K562 (cell line): ENCODE data around the gene LMF2. TPM values are rescaled to one million over a fixed set of nuclear protein-coding genes. Genes with fewer than 3 reads are reported as not detected.
A peak's percentile ranks its signal among the peaks of the same experiment; 100 is the strongest.

Source experiments
- ATAC-seq: fragments of 200-7000 bp; cut with Tn5 transposase; 3 replicates; pipeline ENCODE4 v1.9.1; 2020; ENCODE audit warnings: moderate library complexity
- BruUV-seq: library from RNA; stranded (reverse); fragments of 400-500 nt; replicated peaks from 2 replicates; lab custom pipeline; 2021; lab: Mats Ljungman, UMichigan
- CTCF ChIA-PET: fragments of 300-600 bp; formaldehyde crosslinking; extraction: SDS; loops from one replicate; lab custom pipeline; 2021; ENCODE audit warnings: low intra/inter-chr PET ratio; lab: Yijun Ruan, JAX
- POLR2A ChIA-PET: fragments of 300-600, 350-650 bp; sonication (Branson Sonifier 250); formaldehyde crosslinking; extraction: SDS; loops from one replicate; lab custom pipeline; 2021; ENCODE audit warnings: antibody characterized with exemption, inconsistent platforms; lab: Yijun Ruan, JAX
- DNase-seq, 4 experiments: peaks; one replicate each; pipeline versions ENCODE4 v3.0.0 to v3.0.0-alpha.2; 2011 to 2018; ENCODE audit warnings: low spot score in 3 of 4, mixed read lengths in 3 of 4; ENCODE audit errors: extremely low read depth in 1 of 4
- FAIRE-seq: peaks from 2 replicates; lab custom pipeline; 2011; peaks lifted over from hg19 to GRCh38; lab: Jason Lieb, UNC
- H2AFZ ChIP-seq: 2 replicates; pipeline ENCODE4 v1.6.0; 2011; ENCODE audit warnings: low read depth, low read length, control low read depth, inconsistent platforms
- H3K27ac ChIP-seq: fragments of 200-600 bp; 3 replicates; pipeline ENCODE4 v1.8.0; 2011; ENCODE audit warnings: low read depth, mild to moderate bottlenecking, control low read depth, inconsistent platforms, low read length, moderate library complexity, mixed read lengths; ENCODE audit errors: extremely low read depth
- H3K27me3 ChIP-seq, 2 experiments: fragments of 300-600 bp in 1 of 2; 2 replicates in 1 of 2; 3 replicates in 1 of 2; pipeline versions ENCODE4 v1.6.0 to v1.8.0; 2011; ENCODE audit warnings: inconsistent platforms in 2 of 2, low read length in 2 of 2, mild to moderate bottlenecking in 1 of 2, mixed read lengths in 1 of 2, moderate library complexity in 1 of 2; ENCODE audit not compliant: control insufficient read depth in 2 of 2, insufficient read depth in 2 of 2
- H3K36me3 ChIP-seq: fragments of 300-600 bp; 3 replicates; pipeline ENCODE4 v1.8.0; 2011; ENCODE audit warnings: mild to moderate bottlenecking, low read length, inconsistent platforms; ENCODE audit not compliant: control insufficient read depth, insufficient read depth
- H3K4me1 ChIP-seq, 2 experiments: fragments of 200-600 bp in 1 of 2; replicated peaks in 1 of 2; 2 replicates in 1 of 2; 3 replicates in 1 of 2; pipeline versions ENCODE4 v1.5.1 to v1.8.0; 2011; ENCODE audit warnings: inconsistent platforms in 2 of 2, low read length in 2 of 2, mild to moderate bottlenecking in 1 of 2, mixed read lengths in 1 of 2, moderate library complexity in 1 of 2; ENCODE audit not compliant: control insufficient read depth in 2 of 2, insufficient read depth in 2 of 2
- H3K4me2 ChIP-seq: 2 replicates; pipeline ENCODE4 v1.6.1; 2011; ENCODE audit warnings: low read length, control low read depth, inconsistent platforms, mixed read lengths; ENCODE audit not compliant: insufficient read depth
- H3K4me3 ChIP-seq: fragments of 200-600 bp; sonication (generic), shearing (Covaris generic); 2 replicates; pipeline ENCODE4 v1.5.1; 2016; ENCODE audit warnings: control low read depth, inconsistent platforms
- H3K79me2 ChIP-seq: fragments of 200-600 bp; 3 replicates; pipeline ENCODE4 v1.8.0; 2011; ENCODE audit warnings: low read length, inconsistent platforms; ENCODE audit not compliant: control insufficient read depth, insufficient read depth
- H3K9ac ChIP-seq, 2 experiments: 2 replicates each; pipeline versions ENCODE4 v1.6.0 to v1.6.1; 2011; ENCODE audit warnings: low read depth in 2 of 2, low read length in 2 of 2, control low read depth in 1 of 2, inconsistent platforms in 1 of 2, mild to moderate bottlenecking in 1 of 2, mixed read lengths in 1 of 2; ENCODE audit not compliant: insufficient read depth in 1 of 2
- H3K9me1 ChIP-seq: one replicate; pipeline ENCODE4 v1.6.0; 2011; ENCODE audit warnings: inconsistent platforms, mild to moderate bottlenecking, low read length, moderate library complexity; ENCODE audit not compliant: control insufficient read depth, insufficient read depth
- H3K9me3 ChIP-seq: replicated peaks from 2 replicates; pipeline ENCODE4 v1.5.1; 2011; ENCODE audit warnings: low read depth, low read length, inconsistent platforms; ENCODE audit not compliant: control insufficient read depth, insufficient read depth
- H4K20me1 ChIP-seq: replicated peaks from 2 replicates; pipeline ENCODE4 v1.6.1; 2011; ENCODE audit warnings: low read length, inconsistent platforms, mixed read lengths; ENCODE audit not compliant: control insufficient read depth, insufficient read depth
- E2F3 ChIP-seq: fragments of 250-450 bp; sonication (Bioruptor Pico); IDR thresholded peaks from 2 replicates; pipeline ENCODE4 v1.4.0; 2020; ENCODE audit warnings: mild to moderate bottlenecking
- MNT ChIP-seq, 2 experiments: fragments of 450-650 bp; conservative IDR thresholded peaks; 2 replicates each; pipeline ENCODE4 v1.6.1; 2017; ENCODE audit warnings: mild to moderate bottlenecking in 2 of 2, moderate library complexity in 2 of 2
- NEUROD1 ChIP-seq: fragments of 150-350 bp; IDR thresholded peaks from 2 replicates; pipeline ENCODE4 v1.6.1; 2014; ENCODE audit warnings: borderline replicate concordance, low read length, low read depth; ENCODE audit not compliant: partially characterized antibody
- NR2C2 ChIP-seq, 2 experiments: fragments of 200-800 bp in 1 of 2; sonication (Bioruptor generic) in 1 of 2; sonication (generic) in 1 of 2; formaldehyde crosslinking in 1 of 2; IDR thresholded peaks; 2 replicates each; pipeline versions ENCODE4 v1.6.1 to v1.8.0; 2016 to 2022; ENCODE audit warnings: mild to moderate bottlenecking in 1 of 2, missing compliant biosample characterization in 1 of 2, missing genetic modification characterization in 1 of 2, missing genetic modification reagents in 1 of 2
- PHTF2 ChIP-seq: fragments of 250-450 bp; sonication (Bioruptor Pico); IDR thresholded peaks from 2 replicates; pipeline ENCODE4 v1.5.0; 2021; ENCODE audit warnings: mild to moderate bottlenecking
- SMAD3 ChIP-seq: fragments of 450-650 bp; formaldehyde crosslinking; conservative IDR thresholded peaks from 2 replicates; pipeline ENCODE4 v1.4.0; 2020; ENCODE audit warnings: mild to moderate bottlenecking
- SRSF1 ChIP-seq: fragments of 200-400 bp; formaldehyde crosslinking; IDR thresholded peaks from 2 replicates; pipeline ENCODE4 v1.6.1; 2017; ENCODE audit warnings: mild to moderate bottlenecking, low read depth, low read length, moderate library complexity
- ZSCAN29 ChIP-seq: fragments of 450-650 bp; IDR thresholded peaks from 2 replicates; pipeline ENCODE4 v1.6.1; 2017
- WGBS: fragments of 100-300 bp; shearing (Covaris generic); methylation state at CpG from one replicate; pipeline ENCODE4 v1.1.6; 2016; ENCODE audit warnings: low coverage, mixed read lengths; ENCODE audit not compliant: insufficient coverage; ENCODE audit errors: missing lambda C conversion rate; 5-methylcytosine and 5-hydroxymethylcytosine counted together
- in situ Hi-C: fragments of 300-500 bp; cut with MboI; formaldehyde crosslinking; loops from 4 replicates; pipeline ENCODE4 v1.15.0; 2018; ENCODE audit warnings: inconsistent platforms, mixed read lengths
- intact Hi-C: fragments of 100-400 bp; cut with micrococcal nuclease; formaldehyde crosslinking; loops from 2 replicates; pipeline ENCODE4 v1.14.2; 2022
- polyA plus RNA-seq, 8 experiments: library from polyadenylated mRNA; depleted of rRNA in 4 of 8; stranded (reverse) in 5 of 8; unstranded in 3 of 8; fragments of >200 nt; fragmentation: Nextera tagmentation in 2 of 8; fragmentation: Illumina TruSeq in 1 of 8; extraction: Ambion mirVana in 2 of 8; extraction: Trizol in 1 of 8; gene quantifications; 2 replicates each; pipeline versions ENCODE4 v1.2.1 to v1.2.3, GENCODE V29; 2011 to 2014; ENCODE audit warnings: inconsistent platforms in 1 of 8, missing spikeins in 1 of 8
- total RNA-seq, 7 experiments: library from RNA; depleted of rRNA in 6 of 7; stranded (reverse); fragments of >200 nt in 6 of 7; fragmentation: Illumina TruSeq in 2 of 7; extraction: Trizol in 2 of 7; gene quantifications; 2 replicates each; pipeline versions ENCODE4 v1.2.1 to v1.2.3, GENCODE V29; 2011 to 2021; ENCODE audit warnings: low replicate concordance in 1 of 7
- TF ChIP-seq, protein P1 (sequence below), 2 experiments: IDR thresholded peaks in 1 of 2; conservative IDR thresholded peaks in 1 of 2; 2 replicates each; pipeline ENCODE4 v1.6.1; 2016; ENCODE audit warnings: low read depth in 2 of 2, mild to moderate bottlenecking in 1 of 2, missing compliant biosample characterization in 1 of 2, missing genetic modification characterization in 1 of 2, moderate library complexity in 1 of 2
- TF ChIP-seq, protein P2 (sequence below): fragments of 450-650 bp; formaldehyde crosslinking; IDR thresholded peaks from 2 replicates; pipeline ENCODE4 v1.4.0; 2022; ENCODE audit warnings: missing genetic modification characterization

LMF2 gene
- total and polyA plus RNA-seq, 9 of the 15 experiments (the other 6 are each of a cell fraction or from before 2014, with no cell fraction given) = 0.08 to 37.1 (median 7.6) TPM

GRCh38 chr22:50533856-50534711, 26.6 kb upstream of the LMF2 start (continued):
- TF ChIP-seq, protein P1, sequence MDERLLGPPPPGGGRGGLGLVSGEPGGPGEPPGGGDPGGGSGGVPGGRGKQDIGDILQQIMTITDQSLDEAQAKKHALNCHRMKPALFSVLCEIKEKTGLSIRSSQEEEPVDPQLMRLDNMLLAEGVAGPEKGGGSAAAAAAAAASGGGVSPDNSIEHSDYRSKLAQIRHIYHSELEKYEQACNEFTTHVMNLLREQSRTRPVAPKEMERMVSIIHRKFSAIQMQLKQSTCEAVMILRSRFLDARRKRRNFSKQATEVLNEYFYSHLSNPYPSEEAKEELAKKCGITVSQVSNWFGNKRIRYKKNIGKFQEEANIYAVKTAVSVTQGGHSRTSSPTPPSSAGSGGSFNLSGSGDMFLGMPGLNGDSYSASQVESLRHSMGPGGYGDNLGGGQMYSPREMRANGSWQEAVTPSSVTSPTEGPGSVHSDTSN (CRISPR knock-in tag; IDR thresholded peaks at IDR 0.05; ENCODE audit: low read depth) = peak; percentile 45
- TF ChIP-seq, protein P1 (tag; conservative IDR thresholded peaks at IDR 0.05; ENCODE audit: low read depth) = peak; percentile 72

DNA sequence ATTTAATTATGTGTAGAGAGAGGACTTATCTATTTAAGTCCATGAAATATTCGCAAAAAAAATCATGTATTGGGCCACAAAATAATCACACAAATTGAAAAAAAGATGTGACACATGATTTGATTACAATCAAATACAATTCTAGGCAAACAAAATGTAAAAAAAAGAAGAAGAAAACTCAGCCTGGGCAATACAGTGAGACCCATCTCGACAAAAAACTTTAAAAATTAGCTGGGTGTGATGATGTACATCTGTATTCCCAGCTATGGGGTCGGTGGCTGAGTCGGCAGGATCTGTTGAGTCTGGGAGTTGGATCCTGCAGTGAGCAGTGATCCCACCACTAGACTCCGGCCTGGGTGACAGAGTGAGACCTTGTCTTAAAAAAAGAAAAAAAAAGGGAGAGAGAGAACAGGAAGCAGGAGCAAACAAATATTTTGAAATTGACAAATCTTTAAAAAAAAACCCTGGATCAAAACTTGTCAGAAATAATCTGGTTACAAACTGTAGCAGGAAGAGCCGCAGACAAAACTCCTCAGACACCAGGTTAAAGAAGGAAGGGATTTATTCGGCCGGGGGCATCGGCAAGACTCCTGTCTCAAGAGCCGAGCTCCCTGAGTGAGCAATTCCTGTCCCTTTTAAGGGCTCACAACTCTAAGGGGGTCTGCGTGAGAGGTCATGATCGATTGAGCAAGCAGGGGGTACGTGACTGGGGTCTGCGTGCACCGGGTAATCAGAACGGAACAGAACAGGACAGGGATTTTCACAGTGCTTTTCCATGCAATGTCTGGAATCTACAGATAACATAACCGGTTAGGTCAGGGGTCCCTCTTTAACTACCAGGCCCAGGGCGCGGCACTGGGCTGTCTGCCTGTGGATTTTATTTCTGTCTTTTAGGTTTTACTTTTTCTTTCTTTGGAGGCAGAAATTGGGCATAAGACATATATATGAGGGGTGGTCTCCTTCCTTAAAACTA, 25.6 kb upstream of the LMF2 start:
- intact Hi-C loops = no loop called here
- CTCF ChIA-PET = no interaction called here
- Histone ChIP-seq H3K9me1 (no peaks in the 10 kb centered on the region), H3K27ac (peak overlapping the region; percentile 74; the same call in 2 of the 3 replicates), H3K9me3 (0 out of 2 replicates have a peak, but pooled peaks cover 2% of the 10 kb centered on the region), H3K36me3 (no peaks in the 10 kb centered on the region), H3K79me2 (no peaks in the 10 kb centered on the region), H2AFZ (no peak overlapping the region), H3K9ac (0 out of 4 replicates have a peak overlapping the region, but pooled peaks of 1 of the 2 experiments have one; percentile 25), H3K4me1 (peaks cover 10 to 36% of the 10 kb centered on the region in 2 experiments; a peak in 4 of 5 replicates), H3K27me3 (no peaks in the 10 kb centered on the region), H3K4me2 (peak overlapping the region; percentile 55; the same call in 1 of the 2 replicates), H4K20me1 (no peaks in the 10 kb centered on the region), H3K4me3 (no peak overlapping the region)
- 15% methylated on average over 19 of the region's 19 CpGs for WGBS
- no TSS peak for BruUV-seq
- FAIRE-seq = peak; percentile 57
- peak; percentile 72 for ATAC-seq
- in situ Hi-C loops = no loop called here
- DNase-seq = peak in 1 of 4 experiments; percentile 49
- POLR2A ChIA-PET = interaction anchor here (0.6 to 0.8 kb wide), 3 partner anchors 15 to 56 kb away, joined by 3 read pairs; no protein-coding TSS in a partner anchor
- TF ChIP-seq SRSF1 = no peak
- no peak for TF ChIP-seq NEUROD1
- TF ChIP-seq PHTF2 = no peak
- TF ChIP-seq E2F3 (CRISPR knock-in tag) = no peak
- TF ChIP-seq ZSCAN29 = no peak
- TF ChIP-seq SMAD3 (CRISPR knock-in tag) = no peak
- TF ChIP-seq MNT (conservative IDR thresholded peaks at IDR 0.05) = no peak; a peak in 1 of 4 replicates
- TF ChIP-seq, protein P2, sequence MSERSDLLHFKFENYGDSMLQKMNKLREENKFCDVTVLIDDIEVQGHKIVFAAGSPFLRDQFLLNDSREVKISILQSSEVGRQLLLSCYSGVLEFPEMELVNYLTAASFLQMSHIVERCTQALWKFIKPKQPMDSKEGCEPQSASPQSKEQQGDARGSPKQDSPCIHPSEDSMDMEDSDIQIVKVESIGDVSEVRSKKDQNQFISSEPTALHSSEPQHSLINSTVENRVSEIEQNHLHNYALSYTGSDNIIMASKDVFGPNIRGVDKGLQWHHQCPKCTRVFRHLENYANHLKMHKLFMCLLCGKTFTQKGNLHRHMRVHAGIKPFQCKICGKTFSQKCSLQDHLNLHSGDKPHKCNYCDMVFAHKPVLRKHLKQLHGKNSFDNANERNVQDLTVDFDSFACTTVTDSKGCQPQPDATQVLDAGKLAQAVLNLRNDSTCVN = no peak
- TF ChIP-seq NR2C2 (CRISPR knock-in tag; IDR thresholded peaks at IDR 0.05) = no peak
- TF ChIP-seq NR2C2 (tag; IDR thresholded peaks at IDR 0.05) = no peak
